ENCODE results near the gene STARD5.

STARD5 gene

DNA sequence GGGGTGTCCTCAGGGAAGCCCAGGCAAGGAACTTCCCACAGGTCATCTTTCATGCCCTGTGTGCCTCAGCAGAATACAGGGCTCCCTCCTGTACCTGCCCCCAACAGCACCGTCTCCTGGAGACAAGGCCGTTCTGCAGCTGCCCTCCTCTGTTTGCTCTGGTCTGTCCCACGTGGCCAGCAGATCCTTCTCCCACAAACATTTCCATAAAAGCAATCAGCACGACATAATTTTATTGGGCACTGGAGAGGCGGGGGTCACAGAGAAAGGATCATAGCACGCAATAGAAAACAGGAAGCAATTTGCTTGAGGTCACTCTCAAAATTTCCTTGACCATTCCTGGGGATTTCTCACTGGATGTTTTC is 29.4 kb downstream of the STARD5 start:
- peak; percentile 19; the same call in 1 of the 2 replicates for TF ChIP-seq CTCF (IDR thresholded peaks at IDR 0.05; ENCODE audit: control insufficient read depth, extremely low read depth, insufficient read depth)
- no peak overlapping the region for H3K4me3 ChIP-seq (ENCODE audit: low read depth, low read length)
- no peak for DNase-seq (ENCODE audit: low read depth)

- H3K4me3 ChIP-seq (ENCODE audit: low read depth, low read length) = no peak overlapping the region
- no peak for DNase-seq (ENCODE audit: low read depth)
- no peak for TF ChIP-seq CTCF (IDR thresholded peaks at IDR 0.05; ENCODE audit: control insufficient read depth, extremely low read depth, insufficient read depth)
Measured at GRCh38 chr15:81293728-81294515, 30.0 kb downstream of the STARD5 start.

DNA sequence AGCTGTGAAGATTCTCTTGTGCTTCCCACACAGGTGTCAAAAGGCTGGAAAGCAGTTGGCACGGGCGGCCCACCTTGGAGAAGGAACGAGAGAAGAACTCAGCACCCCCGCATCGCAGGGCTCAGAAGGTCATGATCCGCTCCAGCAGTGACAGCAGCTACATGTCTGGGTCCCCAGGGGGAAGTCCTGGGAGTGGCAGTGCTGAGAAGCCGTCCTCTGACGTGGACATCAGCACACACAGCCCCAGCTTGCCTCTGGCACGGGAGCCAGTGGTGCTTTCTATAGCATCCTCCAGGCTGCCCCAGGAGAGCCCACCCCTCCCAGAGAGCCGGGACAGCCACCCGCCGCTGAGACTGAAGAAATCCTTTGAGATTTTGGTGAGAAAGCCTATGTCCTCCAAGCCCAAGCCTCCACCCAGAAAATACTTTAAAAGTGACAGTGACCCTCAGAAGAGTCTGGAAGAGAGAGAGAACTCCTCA is 31.4 kb downstream of the STARD5 start:
- TF ChIP-seq CTCF (IDR thresholded peaks at IDR 0.05; ENCODE audit: control insufficient read depth, extremely low read depth, insufficient read depth) = no peak
- no peak overlapping the region for H3K4me3 ChIP-seq (ENCODE audit: low read depth, low read length)
- DNase-seq (ENCODE audit: low read depth) = no peak

- H3K4me3 ChIP-seq (ENCODE audit: low read depth, low read length) = no peak overlapping the region
- DNase-seq (ENCODE audit: low read depth) = no peak
- TF ChIP-seq CTCF (IDR thresholded peaks at IDR 0.05; ENCODE audit: control insufficient read depth, extremely low read depth, insufficient read depth) = no peak
Measured at GRCh38 chr15:81291916-81292522, 31.9 kb downstream of the STARD5 start.

GRCh38 chr15:81289910-81290309 is 34.0 kb downstream of the STARD5 start:
- no peak for DNase-seq (ENCODE audit: low read depth)
- no peak overlapping the region for H3K4me3 ChIP-seq (ENCODE audit: low read depth, low read length)
- TF ChIP-seq CTCF (IDR thresholded peaks at IDR 0.05; ENCODE audit: control insufficient read depth, extremely low read depth, insufficient read depth) = no peak

GRCh38 chr15:81288616-81289015 is 35.3 kb downstream of the STARD5 start:
- TF ChIP-seq CTCF (IDR thresholded peaks at IDR 0.05; ENCODE audit: control insufficient read depth, extremely low read depth, insufficient read depth) = no peak
- no peak for DNase-seq (ENCODE audit: low read depth)
- H3K4me3 ChIP-seq (ENCODE audit: low read depth, low read length) = no peak overlapping the region
